NB4 (cell line): ENCODE measurements around the gene RBM47.

Source experiments
- DNase-seq: peaks from one replicate; pipeline ENCODE4 v3.0.0; 2010; ENCODE audit warnings: low read depth
- H3K4me3 ChIP-seq: one replicate; pipeline ENCODE4 v1.5.1; 2011; ENCODE audit warnings: mild to moderate bottlenecking, low read depth, low read length, moderate library complexity
- MAX ChIP-seq: IDR thresholded peaks from 2 replicates; pipeline ENCODE4 v1.6.1; 2011; ENCODE audit warnings: low read depth, low read length
- MYC ChIP-seq: IDR thresholded peaks from 2 replicates; pipeline ENCODE4 v1.6.1; 2011; ENCODE audit warnings: low read depth, low read length
- POLR2A ChIP-seq: IDR thresholded peaks from 2 replicates; pipeline ENCODE4 v1.6.1; 2011; ENCODE audit warnings: mild to moderate bottlenecking; ENCODE audit not compliant: insufficient read length; ENCODE audit errors: extremely low read depth
- TF ChIP-seq, protein P1 (sequence below): IDR thresholded peaks from one replicate; pipeline ENCODE4 v1.5.1; 2012; ENCODE audit warnings: low read depth, low read length

The RBM47 gene

DNA sequence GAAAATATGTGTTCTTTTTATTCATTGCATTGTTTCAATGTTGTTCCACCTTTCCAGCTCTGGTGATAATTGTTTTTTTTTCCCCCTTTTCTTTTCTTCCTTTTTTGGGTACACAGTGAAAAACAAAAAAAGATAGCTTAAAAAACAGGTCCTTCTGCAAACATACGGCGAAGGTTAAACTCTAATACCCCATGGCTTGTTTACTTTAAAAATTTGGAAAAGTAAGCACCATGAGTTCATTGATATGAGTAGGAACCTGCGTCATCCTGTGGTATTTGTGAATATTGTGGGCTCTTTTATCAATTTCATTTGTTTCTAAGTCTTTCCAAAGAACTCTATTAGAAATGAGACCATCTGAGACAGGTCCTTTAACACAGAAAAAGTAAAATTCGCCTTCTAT lies 171.0 kb downstream of the RBM47 start:
- TF ChIP-seq, protein P1, sequence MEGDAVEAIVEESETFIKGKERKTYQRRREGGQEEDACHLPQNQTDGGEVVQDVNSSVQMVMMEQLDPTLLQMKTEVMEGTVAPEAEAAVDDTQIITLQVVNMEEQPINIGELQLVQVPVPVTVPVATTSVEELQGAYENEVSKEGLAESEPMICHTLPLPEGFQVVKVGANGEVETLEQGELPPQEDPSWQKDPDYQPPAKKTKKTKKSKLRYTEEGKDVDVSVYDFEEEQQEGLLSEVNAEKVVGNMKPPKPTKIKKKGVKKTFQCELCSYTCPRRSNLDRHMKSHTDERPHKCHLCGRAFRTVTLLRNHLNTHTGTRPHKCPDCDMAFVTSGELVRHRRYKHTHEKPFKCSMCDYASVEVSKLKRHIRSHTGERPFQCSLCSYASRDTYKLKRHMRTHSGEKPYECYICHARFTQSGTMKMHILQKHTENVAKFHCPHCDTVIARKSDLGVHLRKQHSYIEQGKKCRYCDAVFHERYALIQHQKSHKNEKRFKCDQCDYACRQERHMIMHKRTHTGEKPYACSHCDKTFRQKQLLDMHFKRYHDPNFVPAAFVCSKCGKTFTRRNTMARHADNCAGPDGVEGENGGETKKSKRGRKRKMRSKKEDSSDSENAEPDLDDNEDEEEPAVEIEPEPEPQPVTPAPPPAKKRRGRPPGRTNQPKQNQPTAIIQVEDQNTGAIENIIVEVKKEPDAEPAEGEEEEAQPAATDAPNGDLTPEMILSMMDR: no peak
- TF ChIP-seq MAX (no peak), POLR2A (no peak), MYC (no peak)
- no peak for DNase-seq
- no peak overlapping the region for H3K4me3 ChIP-seq

DNA sequence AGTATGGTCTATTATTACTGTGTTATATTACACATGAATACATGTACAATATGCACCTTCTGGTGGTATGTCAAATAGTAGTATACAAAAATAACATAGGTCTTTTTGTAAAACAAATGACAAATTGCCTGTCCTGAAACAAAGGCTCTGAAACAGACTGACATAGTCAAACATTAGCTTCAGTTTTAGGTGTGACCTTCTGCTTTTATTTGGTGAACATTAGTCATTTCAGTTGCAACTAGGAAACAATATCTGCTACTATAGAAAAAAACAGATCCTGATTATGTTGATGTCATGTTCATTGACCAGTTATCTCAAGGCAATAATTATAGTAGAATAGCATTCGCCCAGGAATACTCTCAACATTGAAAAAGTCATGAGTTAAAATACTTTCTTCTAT lies 171.6 kb downstream of the RBM47 start:
- TF ChIP-seq MYC (no peak), POLR2A (no peak), MAX (no peak)
- TF ChIP-seq, protein P1: no peak
- DNase-seq: no peak
- H3K4me3 ChIP-seq: no peak overlapping the region

GRCh38 chr4:40455340-40455902 lies 174.2 kb downstream of the RBM47 start:
- TF ChIP-seq MYC: no peak
- TF ChIP-seq, protein P1: no peak
- TF ChIP-seq MAX: no peak
- no peak for TF ChIP-seq POLR2A
- H3K4me3 ChIP-seq: no peak overlapping the region
- peak; percentile 34 for DNase-seq

DNA sequence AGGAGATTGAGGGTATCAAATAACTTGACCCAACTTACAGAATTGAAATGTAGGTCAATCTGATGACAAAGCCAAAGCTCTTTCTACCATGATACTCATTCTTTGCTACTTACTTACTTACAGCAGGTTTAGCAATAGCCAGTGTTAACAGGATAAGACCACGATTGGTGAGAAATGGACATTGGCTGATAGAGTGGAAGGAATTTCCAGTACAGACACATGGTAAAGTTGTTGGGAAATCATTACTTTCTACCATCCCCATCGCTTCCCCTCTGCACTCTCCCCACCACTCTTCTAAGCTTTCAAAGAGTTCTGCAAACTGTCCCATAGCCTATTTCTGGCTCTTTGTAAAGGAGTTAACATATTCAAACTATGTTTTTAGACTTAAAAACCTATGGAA lies 174.8 kb downstream of the RBM47 start:
- TF ChIP-seq MYC (no peak), MAX (no peak), POLR2A (no peak)
- TF ChIP-seq, protein P1: no peak
- no peak overlapping the region for H3K4me3 ChIP-seq
- peak; percentile 17 for DNase-seq

DNA sequence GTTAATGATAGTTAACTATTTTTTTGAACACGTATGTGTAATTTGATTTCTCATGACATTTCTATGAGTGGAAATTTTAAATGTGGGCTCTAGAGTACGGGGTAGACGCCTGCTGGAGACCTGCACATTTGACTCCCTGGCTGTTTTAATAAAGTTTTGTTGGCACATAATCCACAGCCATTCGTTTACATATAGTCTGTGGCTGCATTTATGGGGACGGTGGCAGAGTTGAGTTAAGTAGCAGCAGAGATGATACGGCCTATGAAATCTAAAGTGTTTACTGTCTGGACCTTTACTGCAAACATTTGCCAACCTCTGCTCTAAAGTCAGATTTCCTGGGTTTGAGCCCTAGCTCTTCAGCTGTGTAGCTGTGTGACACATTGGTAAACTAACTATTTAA lies 175.8 kb downstream of the RBM47 start:
- DNase-seq: no peak
- H3K4me3 ChIP-seq: no peak overlapping the region
- TF ChIP-seq MAX (no peak), MYC (no peak), POLR2A (no peak)
- TF ChIP-seq, protein P1: no peak

GRCh38 chr4:40448875-40449274 lies 180.8 kb downstream of the RBM47 start:
- H3K4me3 ChIP-seq: no peak overlapping the region
- DNase-seq: no peak
- TF ChIP-seq POLR2A (no peak), MYC (no peak)
